Esophagus muscularis mucosa (tissue), 4 donors: Measurements from ENCODE around the gene RARS1. TPM values are rescaled to one million over a fixed set of nuclear protein-coding genes. Genes with fewer than 3 reads are reported as not detected.

Experiments used
- DNase-seq: peaks from one replicate; pipeline ENCODE4 v3.0.0-alpha.2; 2017; ENCODE audit errors: extremely low spot score
- H3K27ac ChIP-seq, 4 donors: fragments of 200-600 bp; sonication (generic); replicated peaks in 1 of 4; 1 replicate in 3 of 4; 2 replicates in 1 of 4; pipeline ENCODE4 v1.5.1; 2016 to 2019; ENCODE audit warnings: mild to moderate bottlenecking in 1 of 4
- H3K27me3 ChIP-seq, 4 donors: fragments of 200-600 bp; sonication (generic); one replicate each; pipeline versions ENCODE4 v1.5.1 to v1.6.0; 2016 to 2019
- H3K36me3 ChIP-seq, 4 donors: fragments of 200-600 bp; sonication (generic); one replicate each; pipeline ENCODE4 v1.5.1; 2016 to 2019
- H3K4me1 ChIP-seq, 4 donors: fragments of 200-600 bp; sonication (generic); one replicate each; pipeline ENCODE4 v1.5.1; 2016 to 2019
- H3K4me3 ChIP-seq, 4 donors: fragments of 200-600 bp; sonication (generic); 1 replicate in 2 of 4; 2 replicates in 2 of 4; pipeline ENCODE4 v1.5.1; 2016 to 2019; ENCODE audit warnings: mild to moderate bottlenecking in 4 of 4, moderate library complexity in 1 of 4
- H3K9me3 ChIP-seq, 4 donors: fragments of 200-600 bp; sonication (generic); 1 replicate in 3 of 4; 2 replicates in 1 of 4; pipeline ENCODE4 v1.5.1; 2016 to 2019
- CTCF ChIP-seq, 3 experiments: fragments of 200-600 bp in 2 of 3; fragments of 450-650 bp in 1 of 3; sonication (generic) in 2 of 3; IDR thresholded peaks; one replicate each; pipeline ENCODE4 v1.5.1; 2017 to 2019; ENCODE audit warnings: antibody characterized with exemption in 3 of 3, mild to moderate bottlenecking in 2 of 3, moderate library complexity in 1 of 3
- EP300 ChIP-seq: sonication (generic); formaldehyde crosslinking; IDR thresholded peaks from one replicate; pipeline ENCODE4 v1.6.1; 2017; ENCODE audit warnings: antibody characterized with exemption
- POLR2A ChIP-seq: fragments of 450-650 bp; IDR thresholded peaks from one replicate; pipeline ENCODE4 v1.6.1; 2017; ENCODE audit warnings: antibody characterized with exemption, moderate library complexity, mild to moderate bottlenecking, low read depth
- POLR2AphosphoS5 ChIP-seq, 2 donors: sonication (generic); formaldehyde crosslinking; IDR thresholded peaks; one replicate each; pipeline ENCODE4 v1.6.1; 2017; ENCODE audit warnings: antibody characterized with exemption in 2 of 2
- WGBS: methylation state at CpG from one replicate; pipeline ENCODE4 v1.1.5; 2018; 5-methylcytosine and 5-hydroxymethylcytosine counted together
- intact Hi-C: fragments of 100-400 bp; cut with DNase I; formaldehyde crosslinking; loops from one replicate; pipeline ENCODE4 v1.15.1; 2023
- total RNA-seq, 4 donors: library from RNA; depleted of rRNA; stranded (reverse); fragments of >200 nt; gene quantifications; one replicate each; pipeline versions ENCODE4 v1.1.0 to v1.2.1, GENCODE V29; 2016

RARS1 gene
- total RNA-seq, 4 donors from 2014 or later = 53.8 to 72.3 (median 60.7) TPM

- intact Hi-C loops = no loop called here
- H3K36me3 ChIP-seq = no peaks in the 10 kb centered on the region
- no peaks in the 10 kb centered on the region for H3K27me3 ChIP-seq
- TF ChIP-seq EP300 (no peak), POLR2A (no peak), POLR2AphosphoS5 (IDR thresholded peaks at IDR 0.05) (no peak), CTCF (IDR thresholded peaks at IDR 0.05) (no peak)
- H3K4me3 ChIP-seq = no peak overlapping the region
- no peaks in the 10 kb centered on the region for H3K4me1 ChIP-seq
- H3K27ac ChIP-seq = no peak overlapping the region
- 86% methylated on average over 10 of the region's 10 CpGs for WGBS
- DNase-seq = no peak
- H3K9me3 ChIP-seq = no peaks in the 10 kb centered on the region
These were observed 39.2 kb upstream of the RARS1 start for GRCh38 chr5:168446983-168447619.

- Histone ChIP-seq H3K27ac (no peak overlapping the region), H3K36me3 (no peaks in the 10 kb centered on the region), H3K27me3 (no peaks in the 10 kb centered on the region), H3K4me3 (no peak overlapping the region), H3K9me3 (no peaks in the 10 kb centered on the region), H3K4me1 (no peaks in the 10 kb centered on the region)
- WGBS = 72% methylated on average over 4 of the region's 4 CpGs
- TF ChIP-seq CTCF (IDR thresholded peaks at IDR 0.05) = no peak
- no peak for TF ChIP-seq POLR2AphosphoS5 (IDR thresholded peaks at IDR 0.05)
- intact Hi-C loops = no loop called here
- DNase-seq = no peak
These were observed 38.5 kb upstream of the RARS1 start for GRCh38 chr5:168447808-168448207.

- H3K27me3 ChIP-seq = no peaks in the 10 kb centered on the region
- WGBS = 92% methylated on average over 2 of the region's 2 CpGs
- H3K4me1 ChIP-seq = no peaks in the 10 kb centered on the region
- no peaks in the 10 kb centered on the region for H3K9me3 ChIP-seq
- H3K4me3 ChIP-seq = no peak overlapping the region
- no peak for DNase-seq
- intact Hi-C loops = no loop called here
- TF ChIP-seq POLR2A = no peak
- no peak for TF ChIP-seq EP300
- TF ChIP-seq POLR2AphosphoS5 (IDR thresholded peaks at IDR 0.05) = no peak
- no peak for TF ChIP-seq CTCF (IDR thresholded peaks at IDR 0.05)
- H3K27ac ChIP-seq = no peak overlapping the region
- H3K36me3 ChIP-seq = no peaks in the 10 kb centered on the region
These were observed 37.1 kb upstream of the RARS1 start for GRCh38 chr5:168449166-168449565.

GRCh38 chr5:168451565-168451964 is 34.7 kb upstream of the RARS1 start:
- TF ChIP-seq POLR2AphosphoS5 (IDR thresholded peaks at IDR 0.05) = no peak
- no peak for TF ChIP-seq CTCF (IDR thresholded peaks at IDR 0.05)
- TF ChIP-seq EP300 = no peak
- TF ChIP-seq POLR2A = no peak
- DNase-seq = no peak
- 91% methylated on average over 3 of the region's 3 CpGs for WGBS
- H3K27ac ChIP-seq = no peak overlapping the region
- H3K27me3 ChIP-seq = no peaks in the 10 kb centered on the region
- intact Hi-C loops = no loop called here
- no peaks in the 10 kb centered on the region for H3K9me3 ChIP-seq
- H3K4me3 ChIP-seq = no peak overlapping the region
- H3K4me1 ChIP-seq = no peaks in the 10 kb centered on the region
- H3K36me3 ChIP-seq = no peaks in the 10 kb centered on the region

- no peaks in the 10 kb centered on the region for H3K4me1 ChIP-seq
- no peaks in the 10 kb centered on the region for H3K36me3 ChIP-seq
- WGBS = 93% methylated on average over 3 of the region's 12 CpGs
- peaks cover 0 to 6% (median 0%) of the 10 kb centered on the region in 4 donors for H3K9me3 ChIP-seq
- TF ChIP-seq POLR2A = no peak
- no peak for TF ChIP-seq CTCF (IDR thresholded peaks at IDR 0.05)
- TF ChIP-seq POLR2AphosphoS5 (IDR thresholded peaks at IDR 0.05) = no peak
- TF ChIP-seq EP300 = no peak
- H3K27ac ChIP-seq = no peak overlapping the region
- intact Hi-C loops = no loop called here
- H3K27me3 ChIP-seq = no peaks in the 10 kb centered on the region
- DNase-seq = no peak
- no peak overlapping the region for H3K4me3 ChIP-seq
These were observed 31.1 kb upstream of the RARS1 start for GRCh38 chr5:168455201-168455600.
